HepG2 (cell line): Measurements from ENCODE around the gene NKX1-2. TPM values are rescaled to one million over a fixed set of nuclear protein-coding genes. Genes with fewer than 3 reads are reported as not detected.

Source experiments
- ARID4A ChIP-seq: sonication (generic); formaldehyde crosslinking; IDR thresholded peaks from 2 replicates; pipeline ENCODE4 v1.5.0; 2020; ENCODE audit warnings: mild to moderate bottlenecking, missing genetic modification reagents, borderline replicate concordance
- ATF7-NPFF ChIP-seq: sonication (generic); formaldehyde crosslinking; IDR thresholded peaks from 2 replicates; pipeline ENCODE4 v1.8.1; 2023; ENCODE audit warnings: mild to moderate bottlenecking, low read depth, missing genetic modification reagents, moderate library complexity
- DNMT3B ChIP-seq: conservative IDR thresholded peaks from 2 replicates; pipeline ENCODE4 v1.6.1; 2016; ENCODE audit warnings: missing biosample characterization, control low read depth
- HDAC1 ChIP-seq: sonication (generic); formaldehyde crosslinking; IDR thresholded peaks from 2 replicates; pipeline ENCODE4 v1.5.1; 2020; ENCODE audit warnings: mild to moderate bottlenecking, missing genetic modification reagents
- KLF13 ChIP-seq: sonication (generic); formaldehyde crosslinking; IDR thresholded peaks from 2 replicates; pipeline ENCODE4 v1.4.0; 2020; ENCODE audit warnings: mild to moderate bottlenecking, missing genetic modification reagents
- NFE2 ChIP-seq: sonication (generic); formaldehyde crosslinking; IDR thresholded peaks from 2 replicates; pipeline ENCODE4 v1.4.0; 2020; ENCODE audit warnings: missing genetic modification reagents
- SCMH1 ChIP-seq: sonication (generic); formaldehyde crosslinking; IDR thresholded peaks from 2 replicates; pipeline ENCODE4 v1.9.0; 2021; ENCODE audit warnings: missing genetic modification reagents, mild to moderate bottlenecking, borderline replicate concordance
- SNAI1 ChIP-seq: sonication (generic); formaldehyde crosslinking; IDR thresholded peaks from 2 replicates; pipeline ENCODE4 v1.5.0; 2020; ENCODE audit warnings: mild to moderate bottlenecking, missing genetic modification reagents, borderline replicate concordance
- ZMAT3 ChIP-seq: sonication (generic); formaldehyde crosslinking; conservative IDR thresholded peaks from 2 replicates; pipeline ENCODE4 v1.7.0; 2021; ENCODE audit warnings: missing genetic modification reagents
- ZNF180 ChIP-seq: sonication (generic); formaldehyde crosslinking; IDR thresholded peaks from 2 replicates; pipeline ENCODE4 v1.4.0; 2020; ENCODE audit warnings: low read depth, missing genetic modification reagents, borderline replicate concordance
- ZNF264 ChIP-seq: sonication (generic); formaldehyde crosslinking; IDR thresholded peaks from 2 replicates; pipeline ENCODE4 v1.4.0; 2020; ENCODE audit warnings: missing genetic modification reagents
- ZNF552 ChIP-seq: sonication (generic); formaldehyde crosslinking; IDR thresholded peaks from 2 replicates; pipeline ENCODE4 v1.9.0; 2022; ENCODE audit warnings: missing genetic modification reagents, mild to moderate bottlenecking, borderline replicate concordance
- ZNF570 ChIP-seq: sonication (generic); formaldehyde crosslinking; IDR thresholded peaks from 2 replicates; pipeline ENCODE4 v1.4.0; 2020; ENCODE audit warnings: mild to moderate bottlenecking, missing genetic modification reagents, borderline replicate concordance
- ZNF605 ChIP-seq: sonication (generic); formaldehyde crosslinking; IDR thresholded peaks from 2 replicates; pipeline ENCODE4 v1.8.0; 2022; ENCODE audit warnings: mild to moderate bottlenecking, missing genetic modification reagents
- ZNF710 ChIP-seq: sonication (generic); formaldehyde crosslinking; IDR thresholded peaks from 2 replicates; pipeline ENCODE4 v1.5.0; 2020; ENCODE audit warnings: mild to moderate bottlenecking, missing genetic modification reagents, borderline replicate concordance
- polyA plus RNA-seq, 8 experiments: library from polyadenylated mRNA; depleted of rRNA in 3 of 8; stranded (reverse) in 7 of 8; unstranded in 1 of 8; fragments of >200 nt; fragmentation: Illumina TruSeq in 4 of 8; extraction: Trizol in 4 of 8; gene quantifications; 2 replicates each; pipeline versions ENCODE4 v1.2.1 to v1.2.3, GENCODE V29; 2011 to 2016; ENCODE audit warnings: low read depth in 4 of 8, missing spikeins in 1 of 8, mixed read lengths in 1 of 8; ENCODE audit not compliant: insufficient read depth in 1 of 8
- total RNA-seq, 5 experiments: library from RNA; depleted of rRNA; stranded (reverse); fragments of >200 nt; fragmentation: Illumina TruSeq; extraction: Trizol; gene quantifications; 2 replicates each; pipeline ENCODE4 v1.2.3, GENCODE V29; 2016; ENCODE audit warnings: low read depth in 1 of 5
- TF ChIP-seq, protein P1 (sequence below): sonication (generic); formaldehyde crosslinking; IDR thresholded peaks from 2 replicates; pipeline ENCODE4 v1.8.0; 2022; ENCODE audit warnings: mild to moderate bottlenecking, missing genetic modification reagents, moderate library complexity
- TF ChIP-seq, protein P2 (sequence below): sonication (generic); formaldehyde crosslinking; IDR thresholded peaks from 2 replicates; pipeline ENCODE4 v1.8.0; 2022; ENCODE audit warnings: missing genetic modification reagents, mild to moderate bottlenecking, inconsistent platforms, borderline replicate concordance
- TF ChIP-seq, protein P3 (sequence below): sonication (generic); formaldehyde crosslinking; IDR thresholded peaks from 2 replicates; pipeline ENCODE4 v1.4.0; 2020; ENCODE audit warnings: missing genetic modification reagents; ENCODE audit errors: not compliant biosample characterization

Gene NKX1-2
- total and polyA plus RNA-seq, 2 of the 13 experiments (the other 11 are each of a cell fraction or from before 2014, with no cell fraction given): not detected

GRCh38 chr10:124470544-124471434 is 21.0 kb upstream of the NKX1-2 start (continued):
- TF ChIP-seq, protein P1, sequence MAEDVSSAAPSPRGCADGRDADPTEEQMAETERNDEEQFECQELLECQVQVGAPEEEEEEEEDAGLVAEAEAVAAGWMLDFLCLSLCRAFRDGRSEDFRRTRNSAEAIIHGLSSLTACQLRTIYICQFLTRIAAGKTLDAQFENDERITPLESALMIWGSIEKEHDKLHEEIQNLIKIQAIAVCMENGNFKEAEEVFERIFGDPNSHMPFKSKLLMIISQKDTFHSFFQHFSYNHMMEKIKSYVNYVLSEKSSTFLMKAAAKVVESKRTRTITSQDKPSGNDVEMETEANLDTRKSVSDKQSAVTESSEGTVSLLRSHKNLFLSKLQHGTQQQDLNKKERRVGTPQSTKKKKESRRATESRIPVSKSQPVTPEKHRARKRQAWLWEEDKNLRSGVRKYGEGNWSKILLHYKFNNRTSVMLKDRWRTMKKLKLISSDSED (CRISPR knock-in tag): no peak
- TF ChIP-seq ZNF180 (CRISPR knock-in tag): no peak
- TF ChIP-seq KLF13: no peak
- no peak for TF ChIP-seq SCMH1 (CRISPR knock-in tag)
- TF ChIP-seq ZNF570 (CRISPR knock-in tag): no peak
- TF ChIP-seq NFE2 (CRISPR knock-in tag): no peak
- TF ChIP-seq ZMAT3 (CRISPR knock-in tag): peak; percentile 75; the same call in 1 of the 2 replicates
- TF ChIP-seq SNAI1 (CRISPR knock-in tag): peak; percentile 98
- no peak for TF ChIP-seq DNMT3B (CRISPR knock-in tag)
- TF ChIP-seq ZNF552 (CRISPR knock-in tag): no peak
- peak; percentile 90 for TF ChIP-seq ZNF264 (CRISPR knock-in tag)
- TF ChIP-seq ZNF710 (CRISPR knock-in tag): peak; percentile 87; the same call in 1 of the 2 replicates
- TF ChIP-seq ZNF605 (CRISPR knock-in tag): no peak; the same call in 1 of the 2 replicates
- TF ChIP-seq ARID4A (CRISPR knock-in tag): peak; percentile 82; the same call in 1 of the 2 replicates
- TF ChIP-seq, protein P2, sequence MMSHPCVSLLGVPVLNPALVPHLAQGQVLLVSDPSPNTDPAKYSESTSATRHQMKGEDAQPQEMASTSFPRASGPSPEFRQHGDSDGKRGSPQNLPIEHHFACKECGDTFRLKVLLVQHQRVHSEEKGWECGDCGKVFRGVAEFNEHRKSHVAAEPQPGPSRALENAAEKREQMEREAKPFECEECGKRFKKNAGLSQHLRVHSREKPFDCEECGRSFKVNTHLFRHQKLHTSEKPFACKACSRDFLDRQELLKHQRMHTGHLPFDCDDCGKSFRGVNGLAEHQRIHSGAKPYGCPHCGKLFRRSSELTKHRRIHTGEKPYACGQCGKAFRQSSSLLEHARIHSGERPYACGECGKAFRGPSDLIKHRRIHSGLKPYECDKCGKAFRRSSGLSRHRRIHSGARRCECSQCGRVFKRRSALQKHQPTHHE (CRISPR knock-in tag): peak; percentile 39; the same call in 1 of the 2 replicates
- TF ChIP-seq, protein P3, sequence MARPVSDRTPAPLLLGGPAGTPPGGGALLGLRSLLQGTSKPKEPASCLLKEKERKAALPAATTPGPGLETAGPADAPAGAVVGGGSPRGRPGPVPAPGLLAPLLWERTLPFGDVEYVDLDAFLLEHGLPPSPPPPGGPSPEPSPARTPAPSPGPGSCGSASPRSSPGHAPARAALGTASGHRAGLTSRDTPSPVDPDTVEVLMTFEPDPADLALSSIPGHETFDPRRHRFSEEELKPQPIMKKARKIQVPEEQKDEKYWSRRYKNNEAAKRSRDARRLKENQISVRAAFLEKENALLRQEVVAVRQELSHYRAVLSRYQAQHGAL (CRISPR knock-in tag): no peak
- TF ChIP-seq HDAC1: peak; percentile 94
- no peak for TF ChIP-seq ATF7-NPFF (CRISPR knock-in tag)
